Progenitor cell of endocrine pancreas (in vitro differentiated cells): ENCODE results near the gene CHD9. TPM values are rescaled to one million over a fixed set of nuclear protein-coding genes. Genes with fewer than 3 reads are reported as not detected.
A peak's percentile ranks its signal among the peaks of the same experiment; 100 is the strongest.

Experiments
- DNase-seq: peaks from one replicate; pipeline ENCODE4 v3.0.0; 2021; ENCODE audit warnings: low spot score; ENCODE audit not compliant: unreplicated experiment
- H3K27ac Mint-ChIP-seq: 2 replicates; pipeline ENCODE4 v1.8.0; 2021; ENCODE audit warnings: mild to moderate bottlenecking, moderate library complexity, mixed read lengths
- H3K27me3 Mint-ChIP-seq: 2 replicates; pipeline ENCODE4 v1.8.0; 2021; ENCODE audit warnings: mixed read lengths
- H3K36me3 Mint-ChIP-seq: 2 replicates; pipeline ENCODE4 v1.8.0; 2022; ENCODE audit warnings: mixed read lengths; ENCODE audit not compliant: insufficient read depth
- H3K4me1 Mint-ChIP-seq: 2 replicates; pipeline ENCODE4 v1.8.0; 2021; ENCODE audit warnings: low read depth, mixed read lengths
- H3K4me3 Mint-ChIP-seq: 2 replicates; pipeline ENCODE4 v1.8.0; 2021; ENCODE audit warnings: low read depth, mild to moderate bottlenecking, moderate library complexity, mixed read lengths
- H3K9me3 Mint-ChIP-seq: 2 replicates; pipeline ENCODE4 v1.8.0; 2021; ENCODE audit warnings: low read depth, mixed read lengths
- CTCF ChIP-seq: fragments of 200-600 bp; sonication (generic); IDR thresholded peaks from one replicate; pipeline ENCODE4 v1.5.0; 2021; ENCODE audit warnings: antibody characterized with exemption, mild to moderate bottlenecking; ENCODE audit not compliant: unreplicated experiment
- total RNA-seq: library from RNA; stranded (reverse); gene quantifications from 2 replicates; pipeline ENCODE4 v1.2.1, GENCODE V29; 2021

CHD9 gene
- total RNA-seq, 1 donor from 2014 or later: 67.7 TPM

DNA sequence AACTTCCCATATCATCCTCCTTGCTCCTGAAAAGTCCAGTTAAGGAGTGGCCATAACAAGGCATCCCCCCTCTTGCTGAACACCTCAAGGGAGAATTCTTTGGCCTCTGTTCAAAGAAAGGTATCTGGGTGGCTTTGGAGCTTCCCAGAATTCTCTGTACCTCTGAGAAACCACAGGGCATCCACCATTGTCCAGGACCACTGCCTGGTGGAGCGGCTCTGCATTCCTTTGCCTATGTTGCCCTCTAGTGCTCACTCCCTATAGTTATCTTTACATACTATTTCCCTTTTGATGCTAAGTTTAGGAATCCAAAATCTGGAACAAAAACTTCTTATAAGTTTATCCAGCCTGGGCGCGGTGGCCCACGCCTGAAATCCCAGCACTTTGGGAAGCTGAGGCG lies 32.4 kb upstream of the CHD9 start:
- no peak overlapping the region for H3K27ac Mint-ChIP-seq
- H3K27me3 Mint-ChIP-seq: no peaks in the 10 kb centered on the region
- no peaks in the 10 kb centered on the region for H3K36me3 Mint-ChIP-seq
- H3K9me3 Mint-ChIP-seq: no peaks in the 10 kb centered on the region
- TF ChIP-seq CTCF: peak; percentile 84
- H3K4me1 Mint-ChIP-seq: no peaks in the 10 kb centered on the region
- H3K4me3 Mint-ChIP-seq: no peak overlapping the region
- DNase-seq: peak; percentile 28

DNA sequence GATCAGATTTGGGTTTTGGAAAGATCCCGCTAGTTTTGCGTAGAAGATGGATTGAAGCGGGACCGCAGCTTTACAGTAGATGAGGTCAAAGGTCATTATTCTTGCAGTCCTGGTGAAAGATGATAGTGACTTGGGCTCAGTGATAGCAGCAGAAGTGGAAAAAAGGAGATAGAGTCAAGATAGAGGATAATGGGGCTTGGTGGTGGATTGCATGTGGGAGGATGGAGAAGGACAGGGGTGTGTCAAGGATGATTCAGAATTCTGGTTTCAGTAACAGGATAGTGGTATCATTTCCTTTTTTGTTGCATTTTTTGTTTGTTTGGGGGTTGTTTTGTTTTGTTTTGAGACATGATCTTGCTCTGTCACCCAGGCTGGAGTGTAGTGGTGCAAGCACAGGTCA lies 30.7 kb upstream of the CHD9 start:
- no peaks in the 10 kb centered on the region for H3K4me1 Mint-ChIP-seq
- H3K27ac Mint-ChIP-seq: no peak overlapping the region
- H3K27me3 Mint-ChIP-seq: no peaks in the 10 kb centered on the region
- H3K9me3 Mint-ChIP-seq: no peaks in the 10 kb centered on the region
- no peak for TF ChIP-seq CTCF
- H3K4me3 Mint-ChIP-seq: no peak overlapping the region
- H3K36me3 Mint-ChIP-seq: no peaks in the 10 kb centered on the region
- DNase-seq: no peak

DNA sequence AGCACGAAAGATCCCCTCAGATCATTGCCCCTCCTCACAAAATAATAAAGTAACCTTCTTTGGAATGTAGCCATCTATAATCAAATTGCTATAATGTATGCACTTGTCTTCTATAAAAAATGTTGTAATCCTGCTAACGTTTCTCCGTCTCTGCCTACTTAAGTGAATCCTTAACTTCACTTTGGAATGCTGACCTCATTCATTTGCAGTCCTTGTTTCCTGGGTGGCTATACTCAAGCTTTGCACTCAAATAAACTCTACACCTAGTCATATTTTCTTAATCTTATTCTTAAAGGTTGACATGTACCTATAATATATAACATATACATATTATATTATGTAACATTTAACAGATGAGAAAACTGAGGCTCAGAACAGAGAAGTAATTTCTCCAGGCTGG lies 24.8 kb upstream of the CHD9 start:
- no peak overlapping the region for H3K4me3 Mint-ChIP-seq
- no peak for TF ChIP-seq CTCF
- no peak for DNase-seq
- no peaks in the 10 kb centered on the region for H3K9me3 Mint-ChIP-seq
- no peaks in the 10 kb centered on the region for H3K27me3 Mint-ChIP-seq
- H3K36me3 Mint-ChIP-seq: no peaks in the 10 kb centered on the region
- H3K27ac Mint-ChIP-seq: no peak overlapping the region
- peaks cover 3% of the 10 kb centered on the region for H3K4me1 Mint-ChIP-seq

GRCh38 chr16:53031323-53031942 lies 23.4 kb upstream of the CHD9 start:
- no peak overlapping the region for H3K4me3 Mint-ChIP-seq
- H3K27me3 Mint-ChIP-seq: no peaks in the 10 kb centered on the region
- H3K4me1 Mint-ChIP-seq: peaks cover 3% of the 10 kb centered on the region
- H3K36me3 Mint-ChIP-seq: no peaks in the 10 kb centered on the region
- no peak for TF ChIP-seq CTCF
- no peak for DNase-seq
- no peak overlapping the region for H3K27ac Mint-ChIP-seq
- no peaks in the 10 kb centered on the region for H3K9me3 Mint-ChIP-seq

- no peak for TF ChIP-seq CTCF
- no peaks in the 10 kb centered on the region for H3K27me3 Mint-ChIP-seq
These were observed 20.5 kb upstream of the CHD9 start for GRCh38 chr16:53034306-53034705.

More at GRCh38 chr16:53034306-53034705, 20.5 kb upstream of the CHD9 start:
- no peaks in the 10 kb centered on the region for H3K36me3 Mint-ChIP-seq
- peaks cover 6% of the 10 kb centered on the region for H3K4me1 Mint-ChIP-seq
- H3K27ac Mint-ChIP-seq: no peak overlapping the region
- no peaks in the 10 kb centered on the region for H3K9me3 Mint-ChIP-seq
- H3K4me3 Mint-ChIP-seq: no peak overlapping the region
- no peak for DNase-seq
